Testis (tissue), 2 donors: ENCODE measurements around the gene PSMA7.

Experiments used
- CTCF ChIP-seq, 3 experiments: fragments of 450-650 bp in 2 of 3; fragments of 200-600 bp in 1 of 3; sonication (generic) in 1 of 3; IDR thresholded peaks; one replicate each; pipeline ENCODE4 v1.5.1; 2016 to 2019; ENCODE audit warnings: antibody characterized with exemption in 3 of 3, mild to moderate bottlenecking in 2 of 3, moderate library complexity in 1 of 3
- POLR2A ChIP-seq: fragments of 450-650 bp; IDR thresholded peaks from one replicate; pipeline ENCODE4 v1.6.1; 2017; ENCODE audit warnings: antibody characterized with exemption, mild to moderate bottlenecking, moderate library complexity

GRCh38 chr20:62181808-62182207 is 38.6 kb upstream of the PSMA7 start:
- TF ChIP-seq POLR2A: no peak
- TF ChIP-seq CTCF (IDR thresholded peaks at IDR 0.05): no peak
